ENCODE results near the gene FSHR.

GRCh38 chr2:49032936-49033335 lies 121.4 kb downstream of the FSHR start:
- TF ChIP-seq EZH2 (IDR thresholded peaks at IDR 0.05; ENCODE audit: insufficient read depth, poor library complexity, severe bottlenecking): no peak
- TF ChIP-seq EZH2phosphoT487 (IDR thresholded peaks at IDR 0.05; ENCODE audit: insufficient read depth, low read depth): no peak

Data from GM23248 (cell line).